PC-9 (cell line): ENCODE measurements around the gene UBE2H.

Experiments used
- CTCF ChIP-seq: fragments of 200-600 bp; sonication (generic); conservative IDR thresholded peaks from 2 replicates; pipeline ENCODE4 v1.6.1; 2017; ENCODE audit warnings: mixed run types, antibody characterized with exemption, mild to moderate bottlenecking, moderate library complexity
- EZH2 ChIP-seq: fragments of 200-600 bp; sonication (generic); IDR thresholded peaks from 2 replicates; pipeline ENCODE4 v1.8.0; 2017; ENCODE audit warnings: antibody characterized with exemption, low read depth

GRCh38 chr7:129911790-129912189, 41.0 kb downstream of the UBE2H start:
- TF ChIP-seq CTCF (no peak), EZH2 (no peak)
